Embryonic facial prominence (tissue), 1 donor: Measurements from ENCODE around the gene ABL2.
"Not testable (repeated sequence)": the region's sequence is repeated elsewhere in the genome, so short reads cannot be mapped to it uniquely, and the experiment has no call there.

ENCODE experiments used
- DNase-seq: peaks from one replicate; pipeline ENCODE4 v3.0.0-alpha.2; 2016; ENCODE audit errors: extremely low spot score

Gene ABL2

DNA sequence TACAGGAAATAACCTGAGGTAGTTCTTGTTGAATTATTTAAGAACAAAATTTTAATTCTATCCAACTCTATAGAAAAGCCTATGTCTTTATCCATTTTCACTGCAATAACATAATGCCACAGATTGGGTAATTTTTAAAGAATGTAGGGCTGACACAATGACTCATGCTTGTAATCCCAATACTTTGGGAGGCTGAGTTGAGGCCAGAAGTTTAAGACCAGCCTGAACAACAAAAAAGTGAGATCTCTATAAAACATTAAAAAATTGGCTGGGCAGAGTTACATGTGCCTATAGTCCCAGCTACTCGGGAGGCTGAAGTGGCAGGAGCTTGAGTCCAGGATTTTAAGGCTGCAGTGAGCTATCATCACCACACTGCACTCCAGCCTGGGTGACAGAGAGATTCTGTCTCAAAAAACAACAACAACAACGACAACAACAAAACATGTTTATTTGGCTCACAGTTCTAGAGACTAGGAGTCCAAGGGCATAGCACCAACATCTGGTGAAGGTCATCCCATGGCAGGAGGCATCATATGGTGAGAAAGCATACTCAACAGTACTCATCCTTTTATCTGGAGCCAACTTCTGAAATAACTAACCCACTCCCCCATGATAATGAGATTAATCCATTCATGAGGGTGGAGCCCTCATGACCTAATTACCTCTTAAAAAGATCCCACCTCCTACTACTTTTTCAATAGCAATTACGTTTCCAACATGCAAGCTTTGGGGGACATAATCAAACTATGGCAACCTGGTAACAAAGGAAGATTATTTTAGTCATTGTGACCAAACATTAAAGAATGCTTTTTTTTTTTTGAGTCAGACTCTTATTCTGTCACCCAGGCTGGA, 59.6 kb downstream of the ABL2 start:
- DNase-seq: no peak

GRCh38 chr1:179168536-179168935, 60.9 kb downstream of the ABL2 start:
- no peak for DNase-seq

DNA sequence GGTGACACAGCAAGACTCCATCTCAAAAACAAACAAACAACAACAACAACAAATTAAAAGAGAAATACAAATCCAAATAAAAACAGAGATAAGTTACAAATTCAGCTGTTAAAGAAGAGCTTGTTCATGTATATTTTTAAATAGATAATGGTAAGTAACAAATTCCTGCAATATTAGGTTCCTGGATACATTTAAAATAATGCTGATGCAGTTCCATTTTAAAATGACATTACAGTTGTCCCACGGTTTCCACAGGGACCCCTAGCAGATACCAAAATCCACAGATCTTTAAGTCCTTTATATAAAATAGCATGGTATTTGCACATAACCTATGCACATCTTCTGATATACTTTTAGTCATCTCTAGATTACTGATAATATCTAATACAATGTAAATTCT, 61.5 kb downstream of the ABL2 start:
- no peak for DNase-seq

DNA sequence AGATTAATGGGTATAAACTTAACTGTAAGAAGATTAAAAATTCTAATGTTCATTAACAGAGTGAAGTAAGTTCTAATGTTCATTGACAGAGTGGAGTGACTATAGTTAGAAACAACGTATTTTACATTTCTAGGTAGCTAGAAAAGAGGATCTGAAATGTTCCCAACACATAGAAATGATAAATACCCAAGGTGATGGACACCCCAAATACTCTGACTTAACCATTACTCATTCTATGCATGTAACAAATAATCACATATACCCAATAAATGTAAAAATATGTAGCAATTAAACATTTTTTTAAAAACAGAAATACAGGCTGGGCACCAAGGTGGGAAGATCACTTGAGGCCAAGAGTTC, 62.1 kb downstream of the ABL2 start:
- no peak for DNase-seq

DNA sequence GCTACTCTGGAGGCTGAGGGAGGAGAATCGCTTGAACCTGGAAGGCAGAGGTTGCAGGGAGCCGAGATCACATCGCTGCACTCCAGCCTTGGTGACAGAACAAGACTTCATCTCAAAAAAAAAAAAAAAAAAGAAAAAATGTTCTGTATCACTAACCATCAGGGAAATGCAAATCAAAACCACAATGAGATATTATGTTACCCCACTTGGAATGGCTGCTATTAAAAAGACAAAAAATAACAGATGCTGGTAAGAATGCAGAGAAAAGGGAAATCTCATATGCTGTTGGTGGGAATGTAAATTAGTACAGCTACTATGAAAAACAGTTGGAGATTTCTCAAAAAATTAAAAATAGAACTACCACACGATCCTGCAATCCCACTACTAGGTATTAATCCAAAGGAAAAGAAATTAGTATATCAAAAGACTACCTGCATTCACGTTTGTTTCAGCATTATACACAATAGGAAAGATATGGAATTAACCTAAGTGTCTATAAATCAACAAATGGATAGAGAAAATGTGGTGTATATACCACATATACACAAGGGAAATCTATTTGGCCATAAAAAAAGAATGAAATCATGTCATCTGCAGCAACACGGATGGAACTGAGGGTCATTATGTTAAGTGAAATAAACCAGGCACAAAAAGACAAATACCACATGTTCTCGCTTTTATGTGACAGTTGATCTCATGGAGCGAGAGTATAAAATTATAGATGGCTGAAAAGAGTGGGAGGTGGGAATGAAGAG, 62.6 kb downstream of the ABL2 start:
- DNase-seq: no peak

- no peak for DNase-seq
Observed at GRCh38 chr1:179164494-179164893, 65.0 kb downstream of the ABL2 start.

DNA sequence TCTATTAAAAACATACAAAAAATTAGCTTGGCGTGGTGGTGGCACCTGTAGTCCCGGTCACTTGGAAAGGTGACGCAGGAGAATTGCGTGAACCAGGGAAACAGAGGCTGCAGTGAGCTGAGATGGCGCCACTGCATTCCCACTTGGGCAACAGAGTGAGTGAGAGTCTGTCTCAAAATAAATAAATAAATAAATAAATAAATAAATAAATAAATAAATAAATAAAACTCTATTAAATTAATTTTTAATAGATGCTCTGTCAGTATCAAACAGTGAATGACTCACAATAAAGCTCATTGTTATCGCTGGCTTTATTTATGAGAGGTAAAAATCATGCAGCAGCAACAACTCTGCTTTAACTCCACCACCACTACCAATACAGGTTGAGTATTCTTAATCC, 72.8 kb downstream of the ABL2 start:
- DNase-seq: no peak

- DNase-seq: no peak
Observed at GRCh38 chr1:179156026-179156425, 73.5 kb downstream of the ABL2 start.

DNA sequence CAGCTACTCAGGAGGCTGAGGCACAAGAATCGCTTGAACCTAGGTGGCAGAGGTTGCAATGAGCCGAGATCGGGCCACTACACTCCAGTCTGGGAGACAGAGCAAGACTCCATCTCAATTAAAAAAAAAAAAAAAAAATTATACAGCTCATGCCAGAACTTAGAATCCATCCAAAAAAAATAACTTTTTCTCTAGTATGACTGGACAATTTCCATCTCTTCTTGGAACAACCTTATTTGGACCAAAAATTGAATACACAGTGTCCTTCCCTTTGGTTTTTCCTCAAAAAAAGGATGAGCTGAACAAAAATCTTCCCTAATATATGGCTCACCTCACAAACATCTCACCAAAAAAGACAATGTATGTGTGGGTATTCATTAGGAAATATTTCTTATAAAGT, 73.9 kb downstream of the ABL2 start:
- no peak for DNase-seq

DNA sequence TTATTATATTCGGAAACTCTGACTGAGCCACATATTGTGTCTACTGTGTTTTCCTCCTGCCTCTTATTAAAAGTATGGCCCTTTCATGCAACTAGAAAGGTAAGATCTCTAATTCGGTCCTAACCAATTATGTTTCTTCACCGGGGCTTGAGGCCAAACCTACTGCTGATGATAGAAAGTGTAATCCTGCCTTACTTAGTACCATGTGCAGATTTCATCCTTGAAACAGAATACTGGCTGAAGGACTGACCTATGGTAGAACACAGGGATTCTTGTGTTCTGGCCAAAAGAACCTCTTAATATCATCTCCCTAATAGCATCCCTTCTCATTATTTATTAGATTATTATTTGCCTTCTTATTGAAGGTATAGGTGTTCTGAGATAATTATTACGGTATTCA, 75.0 kb downstream of the ABL2 start:
- no peak for DNase-seq

GRCh38 chr1:179153217-179153616, 76.3 kb downstream of the ABL2 start:
- DNase-seq: no peak

- DNase-seq: no peak
Observed at GRCh38 chr1:179151908-179152682, 77.4 kb downstream of the ABL2 start.

DNA sequence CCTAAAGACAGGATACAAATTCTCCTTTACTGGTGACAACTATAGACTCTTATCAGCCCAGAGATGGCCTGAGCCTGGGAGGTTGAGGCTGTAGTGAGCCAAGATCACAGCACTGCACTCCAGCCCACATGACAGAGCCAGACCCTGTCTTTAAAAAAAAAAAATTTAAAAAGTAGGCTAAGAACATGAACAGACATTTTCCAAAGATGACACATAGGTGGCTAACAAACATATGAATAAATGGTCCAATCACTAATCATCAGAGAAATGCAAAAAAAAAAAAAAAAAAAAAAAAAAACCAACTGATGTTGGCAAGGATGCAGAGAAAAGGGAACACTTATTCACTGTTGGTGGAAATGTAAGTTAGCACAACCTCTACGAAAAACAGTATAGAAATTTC, 82.6 kb downstream of the ABL2 start:
- DNase-seq: no peak

GRCh38 chr1:179146476-179146875, 83.0 kb downstream of the ABL2 start:
- DNase-seq: no peak

- no peak for DNase-seq
Observed at GRCh38 chr1:179145521-179145920, 84.0 kb downstream of the ABL2 start.

DNA sequence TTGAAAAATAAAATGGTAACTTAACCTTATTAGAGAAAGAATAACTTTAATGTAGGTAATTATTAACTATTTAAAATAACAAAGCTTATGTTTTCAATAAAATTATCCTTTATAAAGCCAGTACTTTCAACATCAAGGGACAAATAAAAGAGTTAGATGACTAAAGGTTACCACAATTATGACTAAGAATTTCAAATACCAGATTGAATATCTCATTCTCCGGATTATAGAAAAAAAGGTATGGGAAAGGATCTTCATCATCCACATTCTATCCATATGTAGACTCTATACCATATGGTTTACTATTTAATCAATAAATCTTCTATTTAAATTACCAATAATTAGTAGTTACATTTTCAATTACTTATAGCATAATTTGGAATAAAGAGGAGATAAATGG, 84.9 kb downstream of the ABL2 start:
- no peak for DNase-seq

DNA sequence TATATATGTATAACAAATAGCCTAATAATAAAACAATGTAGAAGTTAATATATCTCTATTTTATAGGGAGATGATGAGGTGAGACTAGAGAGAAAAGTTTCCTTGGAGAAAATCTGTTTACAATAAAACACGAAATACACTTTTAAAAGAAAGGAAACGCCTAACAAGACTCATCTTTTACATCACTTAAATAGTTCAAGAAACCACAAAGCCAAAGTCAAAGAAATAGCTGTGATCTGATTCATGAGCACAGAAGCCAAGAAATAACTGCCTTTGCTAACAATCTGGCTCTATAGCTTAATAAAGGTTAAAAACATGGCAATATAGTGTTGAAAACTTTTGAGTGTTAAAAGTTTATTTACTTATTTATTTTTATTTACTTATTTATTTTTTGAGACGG, 86.2 kb downstream of the ABL2 start:
- DNase-seq: no peak

- DNase-seq: no peak
Observed at GRCh38 chr1:179142889-179143299, 86.6 kb downstream of the ABL2 start.

- no peak for DNase-seq
Observed at GRCh38 chr1:179141592-179142251, 87.8 kb downstream of the ABL2 start.

DNA sequence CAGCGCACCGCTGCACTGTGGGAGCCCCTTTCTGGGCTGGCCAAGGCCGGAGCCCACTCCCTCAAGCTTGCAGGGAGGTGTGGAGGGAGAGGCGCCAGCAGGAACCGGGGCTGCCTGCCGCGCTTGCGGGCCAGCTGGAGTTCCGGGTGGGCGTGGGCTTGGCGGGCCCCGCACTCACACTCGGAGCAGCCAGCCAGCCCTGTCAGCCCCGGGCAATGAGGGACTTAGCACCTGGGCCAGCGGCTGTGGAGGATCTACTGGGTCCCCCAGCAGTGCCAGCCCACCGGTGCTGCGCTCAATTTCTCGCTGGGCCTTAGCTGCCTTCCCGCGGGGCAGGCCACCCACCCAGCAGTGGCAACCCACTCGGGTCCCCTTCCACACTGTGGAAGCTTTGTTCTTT, 90.7 kb downstream of the ABL2 start:
- DNase-seq: not testable (repeated sequence)

DNA sequence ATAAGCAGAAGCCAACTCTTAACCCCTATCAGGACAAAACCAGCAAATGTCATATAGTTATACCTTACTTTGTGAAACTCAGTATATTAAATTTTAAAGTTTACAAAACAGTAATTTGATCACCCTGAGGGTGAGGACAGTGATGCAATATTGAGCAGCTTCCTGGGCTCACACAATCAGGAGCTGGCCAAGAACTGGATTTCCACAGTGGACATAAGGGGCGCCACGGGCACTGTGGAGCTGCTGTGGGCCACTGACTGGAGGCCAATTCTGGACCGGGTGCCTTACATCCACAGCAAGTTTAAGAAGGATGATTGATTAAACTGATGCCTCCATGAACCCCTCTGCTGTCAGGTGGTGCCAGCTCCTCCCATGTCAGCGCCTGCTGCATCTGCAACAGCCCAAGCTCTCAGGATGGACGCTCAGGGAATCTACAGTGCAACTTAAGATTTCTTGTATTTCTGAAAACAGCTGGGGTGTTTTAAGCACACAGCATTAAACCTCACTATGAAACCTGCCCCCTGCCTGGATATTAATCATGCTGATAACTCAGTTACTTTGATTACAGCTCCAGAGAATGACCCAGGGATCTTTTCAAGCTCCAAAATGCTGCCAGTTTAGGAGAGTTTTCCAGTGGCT, 91.7 kb downstream of the ABL2 start:
- no peak for DNase-seq
